Loucy (cell line): ENCODE results near the gene HLA-DMB.

Experiments used
- CTCF ChIP-seq: fragments of 200-600 bp; sonication (generic); conservative IDR thresholded peaks from 2 replicates; pipeline ENCODE4 v1.5.1; 2014; ENCODE audit warnings: mild to moderate bottlenecking, antibody characterized with exemption, low read length
- EZH2phosphoT487 ChIP-seq: fragments of 200-600 bp; IDR thresholded peaks from 2 replicates; pipeline ENCODE4 v1.6.1; 2018; ENCODE audit warnings: antibody characterized with exemption, mild to moderate bottlenecking, moderate library complexity, borderline replicate concordance

- TF ChIP-seq CTCF: no peak
- TF ChIP-seq EZH2phosphoT487: no peak
Measured at GRCh38 chr6:32945953-32946352, 5.1 kb upstream of the HLA-DMB start.
